H1 (cell line): Measurements from ENCODE around the gene CRK. TPM values are rescaled to one million over a fixed set of nuclear protein-coding genes. Genes with fewer than 3 reads are reported as not detected.
"Not testable (repeated sequence)": the region's sequence is repeated elsewhere in the genome, so short reads cannot be mapped to it uniquely, and the experiment has no call there.

ENCODE experiments used
- CTCF ChIA-PET: fragments of 300-600 bp; sonication (Branson Sonifier 250); formaldehyde crosslinking; loops from one replicate; lab custom pipeline; 2021; ENCODE audit not compliant: partially characterized antibody; lab: Charles Lee
- POLR2A ChIA-PET: fragments of 300-600 bp; sonication (Branson Sonifier 250); formaldehyde crosslinking; loops from one replicate; lab custom pipeline; 2021; ENCODE audit warnings: inconsistent platforms; ENCODE audit not compliant: partially characterized antibody; lab: Charles Lee
- DNase-seq, 2 experiments: peaks; one replicate each; pipeline versions ENCODE4 v3.0.0 to v3.0.0-alpha.2; 2010 to 2022; ENCODE audit warnings: low spot score in 2 of 2, low read depth in 1 of 2, mixed read lengths in 1 of 2
- FAIRE-seq: peaks from 2 replicates; lab custom pipeline; 2011; peaks lifted over from hg19 to GRCh38; lab: Jason Lieb, UNC
- H2AFZ ChIP-seq: 2 replicates; pipeline ENCODE4 v1.8.1; 2012; ENCODE audit warnings: low read length, inconsistent platforms
- H2AK5ac ChIP-seq: 2 replicates; pipeline ENCODE4 v1.6.1; 2013; ENCODE audit warnings: low read depth, low read length
- H2BK120ac ChIP-seq: replicated peaks from 2 replicates; pipeline ENCODE3; 2013; ENCODE audit warnings: low read depth, low read length, inconsistent platforms
- H2BK12ac ChIP-seq: 2 replicates; pipeline ENCODE4 v1.6.1; 2013; ENCODE audit warnings: low read depth, low read length
- H2BK15ac ChIP-seq: 2 replicates; pipeline ENCODE4 v1.6.1; 2013; ENCODE audit warnings: low read length
- H2BK20ac ChIP-seq: 2 replicates; pipeline ENCODE4 v1.6.1; 2013; ENCODE audit warnings: low read length
- H2BK5ac ChIP-seq: 2 replicates; pipeline ENCODE4 v1.6.1; 2013; ENCODE audit warnings: low read depth, low read length
- H3K14ac ChIP-seq: 2 replicates; pipeline ENCODE4 v1.6.1; 2013; ENCODE audit warnings: inconsistent platforms; ENCODE audit not compliant: insufficient read length
- H3K18ac ChIP-seq: 2 replicates; pipeline ENCODE4 v1.6.1; 2013; ENCODE audit warnings: low read length; ENCODE audit errors: extremely low read depth
- H3K23ac ChIP-seq: 2 replicates; pipeline ENCODE4 v1.6.1; 2013; ENCODE audit warnings: inconsistent platforms; ENCODE audit not compliant: insufficient read length
- H3K23me2 ChIP-seq: 2 replicates; pipeline ENCODE4 v1.6.1; 2013; ENCODE audit warnings: low read depth, low read length
- H3K27ac ChIP-seq: 2 replicates; pipeline ENCODE4 v1.6.1; 2011; ENCODE audit warnings: low read depth, low read length, inconsistent platforms
- H3K27me3 ChIP-seq, 4 experiments: replicated peaks in 1 of 4; 1 replicate in 1 of 4; 2 replicates in 3 of 4; pipeline versions ENCODE4 v1.6.1 to v1.8.1; 2011 to 2013; ENCODE audit warnings: low read length in 3 of 4, mild to moderate bottlenecking in 3 of 4, inconsistent platforms in 2 of 4, mixed read lengths in 2 of 4, moderate library complexity in 1 of 4; ENCODE audit not compliant: control insufficient read depth in 3 of 4, insufficient read depth in 3 of 4; ENCODE audit errors: extremely low read depth in 1 of 4
- H3K36me3 ChIP-seq, 4 experiments: 2 replicates each; pipeline versions ENCODE4 v1.6.1 to v1.8.1; 2011 to 2013; ENCODE audit warnings: mild to moderate bottlenecking in 4 of 4, low read length in 3 of 4, moderate library complexity in 2 of 4, control low read depth in 1 of 4, inconsistent platforms in 1 of 4; ENCODE audit not compliant: insufficient read depth in 4 of 4, control insufficient read depth in 2 of 4
- H3K4ac ChIP-seq: replicated peaks from 2 replicates; pipeline ENCODE3; 2013; ENCODE audit warnings: low read length, low read depth, mixed read lengths, inconsistent platforms; ENCODE audit not compliant: insufficient read length
- H3K4me1 ChIP-seq, 4 experiments: replicated peaks in 1 of 4; 1 replicate in 1 of 4; 2 replicates in 3 of 4; pipeline versions ENCODE4 v1.6.1 to v1.8.1; 2011 to 2013; ENCODE audit warnings: low read length in 3 of 4, inconsistent platforms in 2 of 4, mixed read lengths in 1 of 4; ENCODE audit not compliant: insufficient read depth in 4 of 4, control insufficient read depth in 3 of 4
- H3K4me2 ChIP-seq, 2 experiments: 2 replicates each; pipeline versions ENCODE4 v1.6.1 to v1.8.1; 2011 to 2013; ENCODE audit warnings: low read depth in 2 of 2, low read length in 2 of 2, control low read depth in 1 of 2, inconsistent platforms in 1 of 2, mild to moderate bottlenecking in 1 of 2; ENCODE audit not compliant: insufficient read depth in 1 of 2
- H3K4me3 ChIP-seq, 4 experiments: fragments of 200-600, 300-600 bp in 1 of 4; sonication (generic), shearing (Covaris generic), sonication (Bioruptor Twin) in 1 of 4; 2 replicates each; pipeline versions ENCODE4 v1.5.1 to v1.8.1; 2011 to 2016; ENCODE audit warnings: low read length in 4 of 4, low read depth in 3 of 4, control low read depth in 2 of 4, inconsistent platforms in 2 of 4, mild to moderate bottlenecking in 2 of 4, mixed read lengths in 1 of 4, moderate library complexity in 1 of 4; ENCODE audit not compliant: insufficient read depth in 2 of 4; ENCODE audit errors: extremely low read depth in 1 of 4
- H3K56ac ChIP-seq: replicated peaks from 2 replicates; pipeline ENCODE3; 2013; ENCODE audit warnings: low read depth, mild to moderate bottlenecking, mixed read lengths, low read length, inconsistent platforms; ENCODE audit not compliant: insufficient read length
- H3K79me1 ChIP-seq: 2 replicates; pipeline ENCODE4 v1.6.1; 2013; ENCODE audit warnings: low read depth, low read length, control low read depth
- H3K79me2 ChIP-seq, 2 experiments: 2 replicates each; pipeline versions ENCODE4 v1.6.1 to v1.8.1; 2012 to 2013; ENCODE audit warnings: low read length in 2 of 2, mild to moderate bottlenecking in 2 of 2, inconsistent platforms in 1 of 2; ENCODE audit not compliant: insufficient read depth in 2 of 2, control insufficient read depth in 1 of 2
- H3K9ac ChIP-seq, 4 experiments: replicated peaks in 1 of 4; 1 replicate in 1 of 4; 2 replicates in 3 of 4; pipeline versions ENCODE4 v1.6.1 to v1.8.1; 2011 to 2013; ENCODE audit warnings: low read depth in 3 of 4, low read length in 3 of 4, control low read depth in 2 of 4, mild to moderate bottlenecking in 2 of 4, moderate library complexity in 2 of 4, inconsistent platforms in 1 of 4; ENCODE audit errors: extremely low read depth in 1 of 4
- H3K9me3 ChIP-seq, 2 experiments: 2 replicates each; pipeline versions ENCODE4 v1.6.1 to v1.8.1; 2012 to 2013; ENCODE audit warnings: mild to moderate bottlenecking in 2 of 2, moderate library complexity in 2 of 2, control low read depth in 1 of 2, inconsistent platforms in 1 of 2, low read depth in 1 of 2, low read length in 1 of 2, mixed read lengths in 1 of 2; ENCODE audit not compliant: insufficient read depth in 2 of 2
- H4K20me1 ChIP-seq, 2 experiments: replicated peaks in 1 of 2; 2 replicates each; pipeline versions ENCODE3 to v1.8.1; 2011 to 2013; ENCODE audit warnings: inconsistent platforms in 2 of 2, low read length in 2 of 2, mild to moderate bottlenecking in 1 of 2; ENCODE audit not compliant: insufficient read depth in 2 of 2, control insufficient read depth in 1 of 2
- H4K5ac ChIP-seq: 2 replicates; pipeline ENCODE4 v1.6.1; 2013; ENCODE audit warnings: low read length, low read depth, mixed read lengths, inconsistent platforms; ENCODE audit not compliant: insufficient read length
- H4K8ac ChIP-seq: 2 replicates; pipeline ENCODE4 v1.8.0; 2013; ENCODE audit warnings: mild to moderate bottlenecking, moderate library complexity, low read length, inconsistent platforms; ENCODE audit not compliant: insufficient read depth; ENCODE audit errors: extremely low read depth
- H4K91ac ChIP-seq: replicated peaks from 2 replicates; pipeline ENCODE3; 2013; ENCODE audit warnings: low read length, mixed read lengths, inconsistent platforms; ENCODE audit not compliant: insufficient read length
- CREB1 ChIP-seq: IDR thresholded peaks from 2 replicates; pipeline ENCODE4 v1.6.1; 2012; ENCODE audit warnings: inconsistent platforms
- SUZ12 ChIP-seq: fragments of 200-600 bp; sonication (generic); IDR thresholded peaks from 2 replicates; pipeline ENCODE4 v1.6.1; 2012; ENCODE audit warnings: mild to moderate bottlenecking, inconsistent platforms, low read length, moderate library complexity, mixed read lengths
- WGBS, 2 experiments: shearing (Covaris generic) in 1 of 2; methylation state at CpG; one replicate each; pipeline versions ENCODE4 v1.1.6 to v1.1.7; 2013 to 2015; ENCODE audit warnings: low lambda C conversion rate in 2 of 2, mixed read lengths in 2 of 2, inconsistent platforms in 1 of 2, low coverage in 1 of 2, missing lambda C conversion rate in 1 of 2; ENCODE audit not compliant: insufficient replicate concordance in 2 of 2, insufficient coverage in 1 of 2, insufficient read length in 1 of 2; ENCODE audit errors: extremely low coverage in 1 of 2, missing lambda C conversion rate in 1 of 2; 5-methylcytosine and 5-hydroxymethylcytosine counted together
- polyA plus RNA-seq, 7 experiments: library from polyadenylated mRNA; depleted of rRNA in 3 of 7; stranded (reverse) in 5 of 7; unstranded in 2 of 7; fragments of >200 nt in 5 of 7; fragments of 200-250 nt in 2 of 7; gene quantifications; 1 replicate in 5 of 7; 2 replicates in 1 of 7; 4 replicates in 1 of 7; pipeline versions ENCODE4 v1.2.1 to v1.2.3, GENCODE V29; 2011 to 2013; ENCODE audit warnings: missing spikeins in 2 of 7, mixed read lengths in 2 of 7
- total RNA-seq: library from RNA; stranded (reverse); fragmentation: NEBNext Ultra II Directional; extraction: Animal tissue kit (Norgen Biotek cat#: 25700); gene quantifications from 2 replicates; pipeline ENCODE4 v1.2.1, GENCODE V29; 2021

Gene CRK
- total and polyA plus RNA-seq, 2 of the 8 experiments (the other 6 are each of a cell fraction or from before 2014, with no cell fraction given), result 32.8 to 57.1 TPM

DNA sequence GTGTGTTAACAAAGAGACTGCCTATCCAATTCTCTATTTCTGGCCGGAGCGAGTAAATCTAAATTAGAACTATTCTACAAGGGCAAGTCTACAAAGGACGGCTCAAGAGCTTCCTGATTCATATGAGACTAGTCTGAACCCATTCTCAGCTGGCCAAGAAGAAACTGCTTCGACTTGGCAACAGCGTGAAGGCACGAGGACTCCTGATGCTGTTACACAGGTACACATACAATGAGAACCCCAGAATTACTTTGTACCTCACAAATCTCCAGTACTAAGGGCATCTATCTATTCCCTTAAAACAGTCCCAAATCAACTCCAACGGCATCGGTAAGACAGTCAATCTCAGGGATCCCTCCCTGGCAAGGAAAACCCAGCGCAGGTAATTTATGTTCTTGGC, 1.5 kb downstream of the CRK start (continued):
- TF ChIP-seq CREB1 (no peak), SUZ12 (no peak)
- TF ChIP-seq, all 59 proteins: peak for 0

DNA sequence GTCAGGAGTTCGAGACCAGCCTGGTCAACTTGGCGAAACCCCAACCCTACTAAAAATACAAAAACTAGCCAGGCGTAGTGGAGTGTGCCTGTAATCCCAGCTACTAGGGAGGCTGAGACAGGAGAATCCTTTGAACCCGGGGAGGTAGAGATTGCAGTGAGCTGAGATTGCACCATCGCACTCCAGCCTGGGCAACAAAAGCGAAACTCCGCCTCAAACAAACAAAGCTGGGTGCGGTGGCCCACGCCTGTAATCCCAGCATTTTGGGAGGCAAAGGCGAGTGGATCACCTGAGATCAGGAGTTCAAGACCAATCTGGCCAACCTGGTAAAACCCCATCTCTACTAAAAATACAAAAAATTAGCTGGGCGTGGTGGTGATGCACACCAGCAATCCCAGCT, 2.3 kb downstream of the CRK start:
- not testable (repeated sequence) for H3K27ac ChIP-seq, H4K5ac ChIP-seq, H2BK5ac ChIP-seq, H2AFZ ChIP-seq, H3K9ac ChIP-seq, H4K8ac ChIP-seq, H4K91ac ChIP-seq, H2BK15ac ChIP-seq, H2AK5ac ChIP-seq, H3K4me3 ChIP-seq, H2BK20ac ChIP-seq, H3K27me3 ChIP-seq, H3K18ac ChIP-seq, H2BK120ac ChIP-seq, DNase-seq, H3K56ac ChIP-seq, H2BK12ac ChIP-seq, H3K4me1 ChIP-seq, H3K4ac ChIP-seq, H3K79me1 ChIP-seq, H3K14ac ChIP-seq, H3K36me3 ChIP-seq, FAIRE-seq, H3K9me3 ChIP-seq, H3K23me2 ChIP-seq, H3K23ac ChIP-seq
- H3K4me2 ChIP-seq, result peak overlapping the region in 1 of 2 experiments; percentile 94; a peak in 1 of 4 replicates
- ChIA-PET POLR2A (interaction anchor here (0.8 to 3.5 kb wide), 8 partner anchors 9 to 152 kb away, joined by 3 to 13 read pairs (median 3); no protein-coding TSS in a partner anchor), CTCF (interaction anchor here (0.9 to 3.4 kb wide), 6 partner anchors 9 to 88 kb away, joined by 3 to 15 read pairs (median 5); no protein-coding TSS in a partner anchor)
- 91% methylated on average over 11 of the region's 11 CpGs; no CpG with 5 or more reads in 1 of the 2 experiments for WGBS, 2 experiments
- peaks cover 57 to 71% of the 10 kb centered on the region in 2 experiments for H3K79me2 ChIP-seq
- H4K20me1 ChIP-seq, result peaks cover 3 to 18% of the 10 kb centered on the region in 2 experiments
